ENCODE results near the gene PDGFC. TPM values are rescaled to one million over a fixed set of nuclear protein-coding genes. Genes with fewer than 3 reads are reported as not detected.

The PDGFC gene
- total RNA-seq, 2 donors from 2014 or later, result 3.9 to 8.3 TPM

GRCh38 chr4:156766846-156767245 is 204.8 kb downstream of the PDGFC start:
- Histone ChIP-seq H3K36me3 (no peaks in the 10 kb centered on the region), H3K9ac (ENCODE audit: low read depth in 2 of 2, low read length in 2 of 2) (no peak overlapping the region), H3K4me3 (no peak overlapping the region), H3K27me3 (no peaks in the 10 kb centered on the region), H3K27ac (no peak overlapping the region), H3K9me3 (no peaks in the 10 kb centered on the region), H3K4me1 (peaks cover 3% of the 10 kb centered on the region)
- no peak for DNase-seq
- intact Hi-C loops (cut with DNase I), result no loop called here
- TF ChIP-seq, protein P1, sequence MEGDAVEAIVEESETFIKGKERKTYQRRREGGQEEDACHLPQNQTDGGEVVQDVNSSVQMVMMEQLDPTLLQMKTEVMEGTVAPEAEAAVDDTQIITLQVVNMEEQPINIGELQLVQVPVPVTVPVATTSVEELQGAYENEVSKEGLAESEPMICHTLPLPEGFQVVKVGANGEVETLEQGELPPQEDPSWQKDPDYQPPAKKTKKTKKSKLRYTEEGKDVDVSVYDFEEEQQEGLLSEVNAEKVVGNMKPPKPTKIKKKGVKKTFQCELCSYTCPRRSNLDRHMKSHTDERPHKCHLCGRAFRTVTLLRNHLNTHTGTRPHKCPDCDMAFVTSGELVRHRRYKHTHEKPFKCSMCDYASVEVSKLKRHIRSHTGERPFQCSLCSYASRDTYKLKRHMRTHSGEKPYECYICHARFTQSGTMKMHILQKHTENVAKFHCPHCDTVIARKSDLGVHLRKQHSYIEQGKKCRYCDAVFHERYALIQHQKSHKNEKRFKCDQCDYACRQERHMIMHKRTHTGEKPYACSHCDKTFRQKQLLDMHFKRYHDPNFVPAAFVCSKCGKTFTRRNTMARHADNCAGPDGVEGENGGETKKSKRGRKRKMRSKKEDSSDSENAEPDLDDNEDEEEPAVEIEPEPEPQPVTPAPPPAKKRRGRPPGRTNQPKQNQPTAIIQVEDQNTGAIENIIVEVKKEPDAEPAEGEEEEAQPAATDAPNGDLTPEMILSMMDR (IDR thresholded peaks at IDR 0.05), result no peak

- Histone ChIP-seq H3K4me1 (no peaks in the 10 kb centered on the region), H3K4me3 (no peak overlapping the region), H3K9ac (ENCODE audit: low read depth in 2 of 2, low read length in 2 of 2) (no peak overlapping the region), H3K27ac (no peak overlapping the region), H3K9me3 (no peaks in the 10 kb centered on the region), H3K27me3 (no peaks in the 10 kb centered on the region), H3K36me3 (no peaks in the 10 kb centered on the region)
- TF ChIP-seq, protein P1 (IDR thresholded peaks at IDR 0.05), result no peak
- intact Hi-C loops (cut with DNase I), result no loop called here
- no peak for DNase-seq
These were observed 206.3 kb downstream of the PDGFC start for GRCh38 chr4:156765277-156765676.

GRCh38 chr4:156764846-156765245 is 206.8 kb downstream of the PDGFC start:
- H3K9ac ChIP-seq (ENCODE audit: low read depth in 2 of 2, low read length in 2 of 2), result no peak overlapping the region

GRCh38 chr4:156764145-156764544 is 207.5 kb downstream of the PDGFC start:
- intact Hi-C loops (cut with DNase I), result no loop called here
- Histone ChIP-seq H3K27ac (no peak overlapping the region), H3K4me1 (no peaks in the 10 kb centered on the region), H3K4me3 (no peak overlapping the region), H3K36me3 (no peaks in the 10 kb centered on the region), H3K9me3 (no peaks in the 10 kb centered on the region), H3K9ac (ENCODE audit: low read depth in 2 of 2, low read length in 2 of 2) (no peak overlapping the region), H3K27me3 (no peaks in the 10 kb centered on the region)
- TF ChIP-seq, protein P1 (IDR thresholded peaks at IDR 0.05), result no peak
- DNase-seq, result no peak

More at GRCh38 chr4:156764846-156765245, 206.8 kb downstream of the PDGFC start:
- Histone ChIP-seq H3K4me3 (no peak overlapping the region), H3K36me3 (no peaks in the 10 kb centered on the region), H3K27ac (no peak overlapping the region), H3K27me3 (no peaks in the 10 kb centered on the region), H3K4me1 (no peaks in the 10 kb centered on the region), H3K9me3 (no peaks in the 10 kb centered on the region)
- TF ChIP-seq, protein P1 (IDR thresholded peaks at IDR 0.05), result no peak
- no peak for DNase-seq
- intact Hi-C loops (cut with DNase I), result no loop called here

- Histone ChIP-seq H3K36me3 (no peaks in the 10 kb centered on the region), H3K27me3 (no peaks in the 10 kb centered on the region), H3K9me3 (no peaks in the 10 kb centered on the region), H3K27ac (no peak overlapping the region), H3K4me1 (no peaks in the 10 kb centered on the region), H3K9ac (ENCODE audit: low read depth in 2 of 2, low read length in 2 of 2) (no peak overlapping the region), H3K4me3 (no peak overlapping the region)
- DNase-seq, result no peak
- intact Hi-C loops (cut with DNase I), result no loop called here
- TF ChIP-seq, protein P1 (IDR thresholded peaks at IDR 0.05), result no peak
These were observed 208.1 kb downstream of the PDGFC start for GRCh38 chr4:156763511-156763910.

GRCh38 chr4:156762851-156763250 is 208.7 kb downstream of the PDGFC start:
- TF ChIP-seq, protein P1 (IDR thresholded peaks at IDR 0.05), result no peak

More at GRCh38 chr4:156762851-156763250, 208.7 kb downstream of the PDGFC start:
- DNase-seq, result no peak
- no peaks in the 10 kb centered on the region for H3K4me1 ChIP-seq
- H3K9ac ChIP-seq (ENCODE audit: low read depth in 2 of 2, low read length in 2 of 2), result no peak overlapping the region
- H3K27ac ChIP-seq, result no peak overlapping the region
- no peaks in the 10 kb centered on the region for H3K9me3 ChIP-seq
- H3K27me3 ChIP-seq, result no peaks in the 10 kb centered on the region
- intact Hi-C loops (cut with DNase I), result no loop called here
- H3K4me3 ChIP-seq, result no peak overlapping the region
- H3K36me3 ChIP-seq, result no peaks in the 10 kb centered on the region

All from colonic mucosa (tissue), 4 donors.